ENCODE measurements around the gene MOBP. TPM values are rescaled to one million over a fixed set of nuclear protein-coding genes. Genes with fewer than 3 reads are reported as not detected.
"Not testable (repeated sequence)": the region's sequence is repeated elsewhere in the genome, so short reads cannot be mapped to it uniquely, and the experiment has no call there.

Gene MOBP
- total and polyA plus RNA-seq, 2 experiments from 2014 or later: not detected

DNA sequence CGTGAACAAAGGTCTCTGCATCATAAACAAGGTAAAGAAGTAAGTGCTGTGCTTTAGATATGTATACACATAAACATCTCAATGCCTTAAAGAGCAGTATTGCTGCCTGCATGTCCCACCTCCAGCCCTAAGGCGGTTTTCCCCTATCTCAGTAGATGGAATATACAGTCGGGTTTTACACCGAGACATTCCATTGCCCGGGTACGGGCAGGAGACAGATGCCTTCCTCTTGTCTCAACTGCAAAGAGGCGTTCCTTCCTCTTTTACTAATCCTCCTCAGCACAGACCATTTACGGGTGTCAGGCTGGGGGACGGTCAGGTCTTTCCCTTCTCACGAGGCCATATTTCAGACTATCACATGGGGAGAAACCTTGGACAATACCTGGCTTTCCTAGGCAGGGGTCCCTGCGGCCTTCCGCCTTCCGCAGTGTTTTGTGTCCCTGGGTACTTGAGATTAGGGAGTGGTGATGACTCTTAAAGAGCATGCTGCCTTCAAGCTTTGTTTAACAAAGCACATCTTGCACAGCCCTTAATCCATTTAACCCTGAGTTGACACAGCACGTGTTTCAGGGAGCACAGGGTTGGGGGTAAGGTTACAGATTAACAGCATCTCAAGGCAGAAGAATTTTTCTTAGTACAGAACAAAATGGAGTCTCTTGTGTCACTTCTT, 48.8 kb upstream of the MOBP start:
- peaks cover 37% of the 10 kb centered on the region for H3F3A ChIP-seq (replicated peaks; ENCODE audit: low read depth)
- ATAC-seq, H3K27ac Mint-ChIP-seq: not testable (repeated sequence)

DNA sequence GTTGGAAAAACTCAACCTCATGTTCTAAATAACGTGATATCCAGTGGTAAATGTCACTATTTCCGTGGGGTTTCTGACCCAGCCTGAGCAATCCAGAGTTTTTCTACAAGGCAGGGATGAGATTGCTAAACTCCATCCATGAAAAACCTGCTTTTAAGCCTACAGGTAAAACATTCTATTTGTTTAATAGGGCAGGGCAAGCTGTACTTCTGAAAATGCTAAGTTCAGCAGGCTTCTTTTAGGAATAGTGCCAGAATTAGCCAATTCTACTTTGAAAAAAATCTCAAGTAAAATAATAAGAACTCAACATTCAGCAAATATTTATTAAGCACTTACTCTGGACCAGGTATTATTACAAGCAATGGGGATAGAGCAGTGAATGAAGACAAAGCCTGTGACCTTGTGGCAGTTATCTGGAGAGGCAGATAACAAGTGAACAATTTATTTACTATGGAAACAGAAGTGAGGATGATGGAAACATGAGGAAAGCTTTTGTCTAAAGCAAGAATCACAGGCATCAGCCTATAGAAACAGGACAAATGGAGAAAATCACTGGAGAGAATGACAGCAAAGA, 47.7 kb upstream of the MOBP start:
- Mint-ChIP-seq H3K27me3 (ENCODE audit: insufficient read depth, low read depth, poor library complexity) (peaks cover 16% of the 10 kb centered on the region), H3K9me3 (no peaks in the 10 kb centered on the region), H3K4me1 (peaks cover 19% of the 10 kb centered on the region), H3K27ac (no peak overlapping the region), H3K36me3 (ENCODE audit: low read depth) (peaks cover 8% of the 10 kb centered on the region), H3K4me3 (no peak overlapping the region)
- no peaks in the 10 kb centered on the region for H3K36me3 ChIP-seq (ENCODE audit: insufficient read depth)
- H3K27me3 ChIP-seq (ENCODE audit: insufficient read depth): no peaks in the 10 kb centered on the region
- no peak overlapping the region for H3K4me3 ChIP-seq
- DNase-seq (ENCODE audit: low spot score) (no peak), ATAC-seq (no peak)
- no peaks in the 10 kb centered on the region for H4K20me1 ChIP-seq (replicated peaks; ENCODE audit: insufficient read depth)
- H3K4me2 ChIP-seq: 0 out of 2 replicates have a peak overlapping the region, but pooled peaks have one; percentile 72
- H3F3A ChIP-seq (replicated peaks; ENCODE audit: low read depth): peaks cover 26% of the 10 kb centered on the region
- H3K4me1 ChIP-seq (ENCODE audit: insufficient read depth): peaks cover 16% of the 10 kb centered on the region
- H3K27ac ChIP-seq (ENCODE audit: low read depth): no peak overlapping the region
- no peaks in the 10 kb centered on the region for H3K79me2 ChIP-seq (replicated peaks; ENCODE audit: insufficient read depth)
- H2AFZ ChIP-seq: no peak overlapping the region
- H3K9me2 ChIP-seq (ENCODE audit: insufficient read depth): no peaks in the 10 kb centered on the region
- TF ChIP-seq EZH2phosphoT487 (IDR thresholded peaks at IDR 0.05; ENCODE audit: unreplicated experiment) (no peak), ZNF114 (CRISPR knock-in tag; IDR thresholded peaks at IDR 0.05) (no peak), ETS1 (IDR thresholded peaks at IDR 0.05) (no peak), NANOG (IDR thresholded peaks at IDR 0.05; ENCODE audit: borderline replicate concordance) (no peak), POLR2AphosphoS5 (IDR thresholded peaks at IDR 0.05; ENCODE audit: low read depth) (no peak), EZH2 (IDR thresholded peaks at IDR 0.05; ENCODE audit: low read depth, unreplicated experiment) (no peak), CREB1 (CRISPR knock-in tag; IDR thresholded peaks at IDR 0.05; ENCODE audit: low read depth) (no peak), JUNB (IDR thresholded peaks at IDR 0.05; ENCODE audit: unreplicated experiment) (no peak), REST (IDR thresholded peaks at IDR 0.05; ENCODE audit: unreplicated experiment) (no peak), ZNF331 (CRISPR knock-in tag; IDR thresholded peaks at IDR 0.05; ENCODE audit: low read depth) (no peak), STAT1 (IDR thresholded peaks at IDR 0.05; ENCODE audit: unreplicated experiment) (no peak)
- TF ChIP-seq, protein P1, sequence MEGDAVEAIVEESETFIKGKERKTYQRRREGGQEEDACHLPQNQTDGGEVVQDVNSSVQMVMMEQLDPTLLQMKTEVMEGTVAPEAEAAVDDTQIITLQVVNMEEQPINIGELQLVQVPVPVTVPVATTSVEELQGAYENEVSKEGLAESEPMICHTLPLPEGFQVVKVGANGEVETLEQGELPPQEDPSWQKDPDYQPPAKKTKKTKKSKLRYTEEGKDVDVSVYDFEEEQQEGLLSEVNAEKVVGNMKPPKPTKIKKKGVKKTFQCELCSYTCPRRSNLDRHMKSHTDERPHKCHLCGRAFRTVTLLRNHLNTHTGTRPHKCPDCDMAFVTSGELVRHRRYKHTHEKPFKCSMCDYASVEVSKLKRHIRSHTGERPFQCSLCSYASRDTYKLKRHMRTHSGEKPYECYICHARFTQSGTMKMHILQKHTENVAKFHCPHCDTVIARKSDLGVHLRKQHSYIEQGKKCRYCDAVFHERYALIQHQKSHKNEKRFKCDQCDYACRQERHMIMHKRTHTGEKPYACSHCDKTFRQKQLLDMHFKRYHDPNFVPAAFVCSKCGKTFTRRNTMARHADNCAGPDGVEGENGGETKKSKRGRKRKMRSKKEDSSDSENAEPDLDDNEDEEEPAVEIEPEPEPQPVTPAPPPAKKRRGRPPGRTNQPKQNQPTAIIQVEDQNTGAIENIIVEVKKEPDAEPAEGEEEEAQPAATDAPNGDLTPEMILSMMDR (conservative IDR thresholded peaks at IDR 0.05; ENCODE audit: low read depth in 2 of 2): no peak

More for the DNA sequence above, 48.8 kb upstream of the MOBP start:
- H3K27me3 Mint-ChIP-seq (ENCODE audit: insufficient read depth, low read depth, poor library complexity): peaks cover 16% of the 10 kb centered on the region
- H3K36me3 ChIP-seq (ENCODE audit: insufficient read depth); DNase-seq (ENCODE audit: low spot score); H3K79me2 ChIP-seq (replicated peaks; ENCODE audit: insufficient read depth); H3K27me3 ChIP-seq (ENCODE audit: insufficient read depth); H3K9me2 ChIP-seq (ENCODE audit: insufficient read depth); H3K9me3 Mint-ChIP-seq; H4K20me1 ChIP-seq (replicated peaks; ENCODE audit: insufficient read depth); H3K4me3 Mint-ChIP-seq: not testable (repeated sequence)
- Histone ChIP-seq H3K4me2 (peak overlapping the region; percentile 72), H3K4me1 (ENCODE audit: insufficient read depth) (peaks cover 16% of the 10 kb centered on the region), H2AFZ (peak overlapping the region; percentile 97), H3K27ac (ENCODE audit: low read depth) (peak overlapping the region; percentile 89), H3K4me3 (peak overlapping the region; percentile 18; the same call in 1 of the 2 replicates)
- H3K4me1 Mint-ChIP-seq: peaks cover 19% of the 10 kb centered on the region
- H3K36me3 Mint-ChIP-seq (ENCODE audit: low read depth): peaks cover 19% of the 10 kb centered on the region
